ENCODE data around the gene SDHA.
"Not testable (repeated sequence)": the region's sequence is repeated elsewhere in the genome, so short reads cannot be mapped to it uniquely, and the experiment has no call there.

Gene SDHA

GRCh38 chr5:264338-264737, 46.2 kb downstream of the SDHA start:
- DNase-seq = no peak

DNA sequence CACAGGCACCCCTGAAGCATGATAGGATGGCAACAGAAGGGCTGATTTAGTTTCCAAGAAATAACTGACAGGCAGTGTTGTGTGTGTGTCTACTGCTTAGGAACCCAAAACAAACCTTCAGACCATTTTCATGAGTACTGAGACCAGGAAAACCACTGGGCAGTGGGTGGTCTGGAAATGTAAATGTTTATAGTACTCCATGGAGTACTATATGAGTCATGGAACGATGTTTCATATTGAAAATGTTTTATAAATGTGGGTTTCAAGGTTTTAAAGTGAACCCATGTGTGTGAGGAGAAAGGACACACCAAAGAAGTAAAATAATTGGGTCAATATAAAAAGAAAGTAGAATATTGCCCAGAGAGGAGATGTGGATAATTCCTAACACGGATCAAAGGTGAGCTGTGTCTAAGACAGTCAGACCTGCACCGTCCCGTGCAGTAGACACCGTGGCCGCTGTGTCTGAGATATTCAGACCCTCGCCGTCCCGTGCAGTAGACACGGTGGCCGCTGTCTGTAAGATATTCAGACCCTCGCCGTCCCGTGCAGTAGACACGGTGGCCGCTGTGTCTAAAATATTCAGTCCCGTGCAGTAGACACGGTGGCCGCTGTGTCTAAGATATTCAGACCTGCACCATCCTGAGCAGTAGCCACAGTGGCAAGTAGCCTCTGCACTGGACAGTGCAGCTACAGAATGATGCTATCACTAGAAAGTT, 48.3 kb downstream of the SDHA start:
- DNase-seq = not testable (repeated sequence)

DNA sequence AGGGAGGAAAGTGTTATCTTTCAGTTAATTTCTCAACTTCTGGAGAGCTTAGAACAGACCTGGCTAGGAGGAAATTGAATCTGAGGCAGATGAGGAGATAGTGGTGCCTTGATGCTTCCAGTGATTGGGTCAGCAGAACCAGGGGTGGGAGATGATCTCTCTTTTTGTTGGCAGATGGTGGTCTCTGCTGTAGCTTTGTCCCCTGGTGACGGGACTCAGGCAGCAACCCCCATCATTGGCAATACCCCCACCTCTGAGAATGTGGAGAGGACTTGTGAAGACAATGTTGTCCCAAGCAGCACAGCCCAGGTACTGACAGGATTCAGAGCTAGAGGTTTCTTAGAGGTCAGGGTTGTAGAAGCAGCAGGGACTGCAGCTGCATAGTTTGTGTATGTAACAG, 49.6 kb downstream of the SDHA start:
- DNase-seq = no peak

- no peak for DNase-seq
These were observed 52.2 kb downstream of the SDHA start for GRCh38 chr5:270340-270739.

DNA sequence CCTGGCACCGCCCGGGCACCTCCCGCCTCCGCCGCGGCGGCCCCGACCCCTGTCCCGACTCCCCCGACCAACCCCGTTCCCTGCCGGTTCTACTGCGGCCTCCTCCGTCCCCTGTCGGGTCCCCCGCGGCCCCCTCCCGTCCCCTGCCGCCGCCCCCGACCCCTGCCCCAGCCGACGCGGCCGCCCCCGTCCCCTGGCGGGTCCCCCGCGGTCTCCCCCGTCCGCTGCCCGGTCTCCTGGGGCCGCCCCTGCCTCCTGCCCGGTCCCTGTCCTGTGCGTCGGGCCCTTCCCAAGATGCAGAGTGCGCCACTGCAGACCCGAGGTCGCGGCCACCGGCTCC, 53.7 kb downstream of the SDHA start:
- DNase-seq = not testable (repeated sequence)

DNA sequence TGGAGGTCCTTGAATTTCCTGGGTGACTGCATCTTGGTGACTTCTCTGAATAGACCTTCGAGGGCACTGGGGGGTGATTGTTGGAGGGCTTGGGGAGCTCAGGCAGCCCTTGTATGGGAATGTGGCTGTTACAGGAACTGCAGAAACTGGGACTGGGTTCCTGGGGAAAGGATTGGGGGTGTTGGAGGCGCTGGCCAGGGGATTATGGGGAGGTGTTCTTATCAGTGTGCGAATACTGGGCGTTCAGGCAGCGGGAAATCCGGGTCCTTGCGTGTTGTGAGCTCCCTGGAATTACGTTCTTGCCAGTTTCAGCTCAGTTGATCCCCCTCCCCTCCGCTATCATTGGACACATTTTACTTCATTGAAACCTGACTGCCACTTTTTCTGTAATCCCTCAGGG, 55.0 kb downstream of the SDHA start:
- DNase-seq = not testable (repeated sequence)

DNA sequence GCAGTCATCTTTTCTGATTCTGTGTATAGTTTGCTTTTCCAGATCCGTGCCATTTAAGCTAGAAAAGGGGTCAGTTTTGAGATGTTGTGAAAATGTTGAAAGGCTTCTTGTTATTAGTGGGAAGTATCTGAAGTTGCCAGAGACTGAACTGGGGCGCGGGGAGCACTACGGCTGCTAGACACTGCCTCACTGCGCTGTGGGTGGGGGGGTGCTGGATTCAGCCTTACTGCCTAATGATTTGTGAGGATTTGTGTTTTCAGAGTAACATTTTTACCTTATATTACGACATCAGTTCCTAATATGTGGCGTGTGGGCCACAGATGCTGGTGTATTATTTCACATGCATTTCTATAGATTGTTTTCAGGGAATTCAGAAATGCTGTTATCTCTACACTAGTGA, 55.4 kb downstream of the SDHA start:
- not testable (repeated sequence) for DNase-seq

- not testable (repeated sequence) for DNase-seq
These were observed 56.2 kb downstream of the SDHA start for GRCh38 chr5:274346-274745.

GRCh38 chr5:278646-279045, 60.5 kb downstream of the SDHA start:
- no peak for DNase-seq

GRCh38 chr5:279051-279665, 61.0 kb downstream of the SDHA start:
- not testable (repeated sequence) for DNase-seq

GRCh38 chr5:285991-286557, 68.0 kb downstream of the SDHA start:
- no peak for DNase-seq

DNA sequence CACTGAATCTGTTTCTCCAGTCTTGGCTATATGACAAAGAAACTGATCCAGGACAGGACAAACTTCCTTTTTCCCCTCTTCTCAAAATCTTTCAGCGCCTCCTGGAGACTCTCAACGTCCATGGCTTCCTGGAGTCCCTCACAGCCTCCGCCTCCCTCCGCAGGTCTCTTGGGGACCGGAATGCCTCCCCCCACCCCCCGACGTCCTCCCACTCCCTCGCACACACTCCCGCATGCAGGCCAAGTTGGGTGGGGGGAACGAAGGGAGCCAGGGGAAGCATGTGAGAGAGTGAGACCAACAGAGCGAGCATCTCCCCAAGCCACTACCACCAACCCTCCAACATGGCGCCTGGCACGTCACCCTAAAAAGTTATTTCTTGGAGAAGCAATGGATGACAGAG, 72.1 kb downstream of the SDHA start:
- not testable (repeated sequence) for DNase-seq

GRCh38 chr5:291345-291744, 73.2 kb downstream of the SDHA start:
- DNase-seq = not testable (repeated sequence)

- DNase-seq = not testable (repeated sequence)
These were observed 76.7 kb downstream of the SDHA start for GRCh38 chr5:294788-295187.

GRCh38 chr5:296207-296606, 78.1 kb downstream of the SDHA start:
- DNase-seq = not testable (repeated sequence)

DNA sequence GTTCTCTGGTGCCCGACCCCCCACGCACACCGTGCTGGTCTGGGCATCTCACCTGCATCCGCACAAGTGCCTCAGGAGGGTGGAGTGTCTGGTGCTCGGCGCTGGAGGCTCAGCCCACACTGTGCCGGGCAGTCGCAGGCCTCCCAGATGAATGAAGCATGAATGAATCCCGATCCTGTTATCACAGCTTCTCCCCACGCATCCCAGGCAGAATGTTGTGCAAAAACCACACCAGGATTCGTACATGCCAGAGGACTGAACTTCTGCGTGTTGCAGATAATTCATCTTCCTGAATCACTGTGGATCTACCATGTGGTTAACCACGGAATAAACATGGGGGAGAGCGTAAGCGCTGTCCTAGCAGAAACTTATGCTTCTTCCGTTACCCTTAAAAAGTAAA, 78.8 kb downstream of the SDHA start:
- DNase-seq = not testable (repeated sequence)

GRCh38 chr5:297448-297847, 79.3 kb downstream of the SDHA start:
- not testable (repeated sequence) for DNase-seq

DNA sequence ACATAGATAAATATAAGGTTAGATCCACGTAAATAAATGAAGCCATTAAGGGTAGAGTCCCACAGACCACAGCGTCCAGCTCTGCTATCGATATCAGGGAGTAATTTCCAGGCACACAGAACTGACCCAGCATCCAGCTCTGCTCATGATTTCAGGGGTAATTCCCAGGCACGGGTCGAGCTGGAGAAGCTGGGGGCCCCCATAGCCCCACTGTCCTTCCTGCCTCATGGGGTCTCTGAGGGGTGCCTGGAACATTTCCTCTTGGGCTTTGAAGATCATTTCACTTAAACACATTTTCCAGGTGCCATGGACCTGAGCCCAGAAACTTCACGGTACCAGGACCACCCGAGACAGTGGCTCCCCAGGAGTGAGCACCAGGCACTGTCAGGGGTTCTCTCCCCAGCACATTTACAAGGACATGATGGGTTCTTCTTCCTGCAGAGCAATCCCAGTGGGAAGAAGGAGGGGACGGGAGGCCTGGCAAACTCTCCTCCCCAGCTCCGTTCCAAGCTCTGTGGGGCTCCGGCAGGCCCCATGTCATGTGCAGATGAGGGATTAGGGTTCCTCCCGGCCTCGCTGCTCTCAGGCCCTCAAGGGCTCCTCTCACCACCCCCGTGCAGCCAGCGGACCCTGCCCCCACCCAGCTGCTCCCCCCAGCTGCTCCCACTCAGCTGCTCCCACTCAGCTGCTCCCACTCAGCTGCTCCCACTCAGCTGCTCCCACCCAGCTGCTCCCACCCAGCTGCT, 80.0 kb downstream of the SDHA start:
- DNase-seq = not testable (repeated sequence)

GRCh38 chr5:298737-299125, 80.6 kb downstream of the SDHA start:
- DNase-seq = no peak

DNA sequence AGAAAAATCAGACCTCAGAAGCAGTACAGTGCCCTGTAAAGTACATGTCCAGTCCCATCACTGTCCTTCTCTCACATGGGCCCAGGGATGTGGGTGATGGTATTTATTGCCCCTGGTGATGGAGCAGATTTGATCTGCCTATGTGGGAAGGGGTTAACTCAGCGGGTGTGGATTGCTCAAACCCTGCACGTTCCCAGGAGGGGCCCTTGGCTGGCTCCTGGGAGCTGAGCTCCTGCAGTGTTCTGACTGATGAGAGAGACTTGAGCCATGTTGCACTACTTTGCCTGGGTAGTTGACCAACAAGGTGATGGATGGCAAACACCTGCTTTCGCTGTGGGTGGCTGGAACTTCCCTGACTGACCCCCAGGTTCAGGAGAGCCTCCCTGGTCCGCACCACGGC, 81.8 kb downstream of the SDHA start:
- not testable (repeated sequence) for DNase-seq

- DNase-seq = not testable (repeated sequence)
These were observed 82.7 kb downstream of the SDHA start for GRCh38 chr5:300691-301435.

GRCh38 chr5:302416-302815, 84.3 kb downstream of the SDHA start:
- DNase-seq = not testable (repeated sequence)

- DNase-seq = no peak
These were observed 84.8 kb downstream of the SDHA start for GRCh38 chr5:302966-303365.

Measured in activated CD4-positive, alpha-beta T cell treated with anti-CD3 and anti-CD28 coated beads, Interleukin-2, amount 50 U/mL, for 4 hours (primary cell).